GM12873 (cell line): Measurements from ENCODE around the gene PSMD2.

Experiments
- CTCF ChIP-seq: IDR thresholded peaks from 2 replicates; pipeline ENCODE4 v1.5.1; 2012; ENCODE audit warnings: low read depth, mild to moderate bottlenecking, moderate library complexity, low read length, control low read depth; ENCODE audit not compliant: insufficient read depth; ENCODE audit errors: missing control alignments

Gene PSMD2

GRCh38 chr3:184337981-184338380, 38.9 kb downstream of the PSMD2 start:
- TF ChIP-seq CTCF: no peak

GRCh38 chr3:184338511-184338945, 39.5 kb downstream of the PSMD2 start:
- TF ChIP-seq CTCF: peak; percentile 10

- TF ChIP-seq CTCF: no peak
These were observed 40.0 kb downstream of the PSMD2 start for GRCh38 chr3:184339001-184339400.

GRCh38 chr3:184341925-184342324, 42.9 kb downstream of the PSMD2 start:
- TF ChIP-seq CTCF: no peak

GRCh38 chr3:184343200-184343876, 44.3 kb downstream of the PSMD2 start:
- TF ChIP-seq CTCF: no peak

GRCh38 chr3:184344579-184345316, 45.7 kb downstream of the PSMD2 start:
- no peak for TF ChIP-seq CTCF

- peak; percentile 57 for TF ChIP-seq CTCF
These were observed 46.5 kb downstream of the PSMD2 start for GRCh38 chr3:184345317-184346144.
